PC-3 (cell line): ENCODE measurements around the gene SEC61A2.

Experiments
- EZH2 ChIP-seq: fragments of 300-600 bp; sonication (generic); IDR thresholded peaks from one replicate; pipeline ENCODE4 v1.6.1; 2017; ENCODE audit warnings: antibody characterized with exemption, mild to moderate bottlenecking, low read length; ENCODE audit not compliant: unreplicated experiment
- EZH2phosphoT487 ChIP-seq: fragments of 300-600 bp; sonication (generic); IDR thresholded peaks from 2 replicates; pipeline ENCODE4 v1.6.1; 2018; ENCODE audit warnings: mild to moderate bottlenecking, antibody characterized with exemption, low read length, borderline replicate concordance
- TF ChIP-seq, protein P1 (sequence below): fragments of 300-600 bp; sonication (generic); conservative IDR thresholded peaks from 2 replicates; pipeline ENCODE4 v1.5.1; 2017; ENCODE audit warnings: antibody characterized with exemption, low read depth, mild to moderate bottlenecking, low read length

DNA sequence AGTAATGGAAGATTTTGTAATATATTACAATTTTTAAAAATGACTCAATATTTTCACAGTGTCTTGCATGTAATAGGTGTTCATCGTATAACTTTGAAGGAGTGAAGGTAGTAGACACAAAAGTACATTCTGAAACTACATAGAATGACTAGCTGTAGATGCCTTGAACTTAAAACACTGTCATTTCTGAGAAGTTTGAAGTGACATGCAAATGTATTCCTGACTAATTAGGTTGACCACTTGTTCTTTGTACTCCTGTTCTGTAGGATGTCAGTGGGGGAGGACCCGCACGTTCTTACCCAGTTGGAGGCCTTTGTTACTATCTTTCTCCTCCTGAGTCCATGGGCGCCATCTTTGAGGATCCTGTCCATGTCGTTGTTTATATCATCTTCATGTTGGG lies 31.2 kb downstream of the SEC61A2 start:
- no peak for TF ChIP-seq EZH2
- TF ChIP-seq, protein P1, sequence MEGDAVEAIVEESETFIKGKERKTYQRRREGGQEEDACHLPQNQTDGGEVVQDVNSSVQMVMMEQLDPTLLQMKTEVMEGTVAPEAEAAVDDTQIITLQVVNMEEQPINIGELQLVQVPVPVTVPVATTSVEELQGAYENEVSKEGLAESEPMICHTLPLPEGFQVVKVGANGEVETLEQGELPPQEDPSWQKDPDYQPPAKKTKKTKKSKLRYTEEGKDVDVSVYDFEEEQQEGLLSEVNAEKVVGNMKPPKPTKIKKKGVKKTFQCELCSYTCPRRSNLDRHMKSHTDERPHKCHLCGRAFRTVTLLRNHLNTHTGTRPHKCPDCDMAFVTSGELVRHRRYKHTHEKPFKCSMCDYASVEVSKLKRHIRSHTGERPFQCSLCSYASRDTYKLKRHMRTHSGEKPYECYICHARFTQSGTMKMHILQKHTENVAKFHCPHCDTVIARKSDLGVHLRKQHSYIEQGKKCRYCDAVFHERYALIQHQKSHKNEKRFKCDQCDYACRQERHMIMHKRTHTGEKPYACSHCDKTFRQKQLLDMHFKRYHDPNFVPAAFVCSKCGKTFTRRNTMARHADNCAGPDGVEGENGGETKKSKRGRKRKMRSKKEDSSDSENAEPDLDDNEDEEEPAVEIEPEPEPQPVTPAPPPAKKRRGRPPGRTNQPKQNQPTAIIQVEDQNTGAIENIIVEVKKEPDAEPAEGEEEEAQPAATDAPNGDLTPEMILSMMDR = no peak
- TF ChIP-seq EZH2phosphoT487 = no peak
